ENCODE data around the gene ZNF736.
"Not testable (repeated sequence)": the region's sequence is repeated elsewhere in the genome, so short reads cannot be mapped to it uniquely, and the experiment has no call there.

Gene ZNF736

GRCh38 chr7:64313740-64314491 lies at the start of gene ZNF736:
TSS of gene ZNF736 (plus strand) at chr7:64313961. CDS start at chr7:64314151, 190 bp downstream.
- peak within 1 kb of the TSS; percentile 98 for H3K4me3 ChIP-seq (replicated peaks; ENCODE audit: low read depth, low read length)
- no peak for TF ChIP-seq CTCF (IDR thresholded peaks at IDR 0.05; ENCODE audit: low read length, missing control alignments)
- peak; percentile 94 for DNase-seq (ENCODE audit: low read depth)

DNA sequence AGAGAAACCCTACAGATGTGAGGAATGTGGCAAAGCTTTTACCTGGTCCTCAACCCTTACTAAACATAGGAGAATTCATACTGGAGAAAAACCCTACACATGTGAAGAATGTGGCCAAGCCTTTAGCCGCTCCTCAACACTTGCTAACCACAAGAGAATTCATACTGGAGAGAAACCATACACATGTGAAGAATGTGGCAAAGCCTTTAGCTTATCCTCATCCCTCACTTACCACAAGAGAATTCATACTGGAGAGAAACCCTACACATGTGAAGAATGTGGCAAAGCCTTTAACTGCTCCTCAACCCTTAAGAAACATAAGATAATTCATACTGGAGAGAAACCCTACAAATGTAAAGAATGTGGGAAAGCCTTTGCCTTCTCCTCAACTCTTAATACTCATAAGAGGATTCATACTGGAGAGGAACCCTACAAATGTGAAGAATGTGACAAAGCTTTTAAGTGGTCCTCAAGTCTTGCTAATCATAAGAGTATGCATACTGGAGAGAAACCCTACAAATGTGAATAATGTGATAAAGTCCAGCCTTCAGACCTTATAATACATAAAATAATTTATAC lies 47.3 kb upstream of the ZNF736 start:
- DNase-seq (ENCODE audit: low read depth), result no peak
- H3K4me3 ChIP-seq (replicated peaks; ENCODE audit: low read depth, low read length), result no peak overlapping the region
- no peak for TF ChIP-seq CTCF (IDR thresholded peaks at IDR 0.05; ENCODE audit: low read length, missing control alignments)

DNA sequence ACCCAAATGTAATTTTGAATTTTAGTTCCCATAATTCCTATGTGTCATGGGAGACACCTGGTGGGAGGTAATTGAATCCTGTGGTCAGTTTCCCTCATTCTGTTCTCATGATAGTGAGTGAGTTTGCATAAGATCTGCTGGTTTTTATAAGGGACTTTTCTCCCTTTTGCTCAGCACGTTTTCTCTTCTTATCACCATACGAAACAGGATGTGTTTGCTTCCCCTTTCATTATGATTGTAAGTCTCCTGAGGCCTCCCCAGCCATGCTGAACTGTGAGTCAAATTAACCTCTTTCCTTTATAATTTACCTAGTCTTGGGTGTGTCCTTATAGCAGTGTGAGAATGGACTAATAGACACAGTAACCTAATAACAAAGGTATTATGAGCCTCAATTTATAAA lies 36.1 kb upstream of the ZNF736 start:
- H3K4me3 ChIP-seq (replicated peaks; ENCODE audit: low read depth, low read length), result no peak overlapping the region
- DNase-seq (ENCODE audit: low read depth), result no peak
- no peak for TF ChIP-seq CTCF (IDR thresholded peaks at IDR 0.05; ENCODE audit: low read length, missing control alignments)

DNA sequence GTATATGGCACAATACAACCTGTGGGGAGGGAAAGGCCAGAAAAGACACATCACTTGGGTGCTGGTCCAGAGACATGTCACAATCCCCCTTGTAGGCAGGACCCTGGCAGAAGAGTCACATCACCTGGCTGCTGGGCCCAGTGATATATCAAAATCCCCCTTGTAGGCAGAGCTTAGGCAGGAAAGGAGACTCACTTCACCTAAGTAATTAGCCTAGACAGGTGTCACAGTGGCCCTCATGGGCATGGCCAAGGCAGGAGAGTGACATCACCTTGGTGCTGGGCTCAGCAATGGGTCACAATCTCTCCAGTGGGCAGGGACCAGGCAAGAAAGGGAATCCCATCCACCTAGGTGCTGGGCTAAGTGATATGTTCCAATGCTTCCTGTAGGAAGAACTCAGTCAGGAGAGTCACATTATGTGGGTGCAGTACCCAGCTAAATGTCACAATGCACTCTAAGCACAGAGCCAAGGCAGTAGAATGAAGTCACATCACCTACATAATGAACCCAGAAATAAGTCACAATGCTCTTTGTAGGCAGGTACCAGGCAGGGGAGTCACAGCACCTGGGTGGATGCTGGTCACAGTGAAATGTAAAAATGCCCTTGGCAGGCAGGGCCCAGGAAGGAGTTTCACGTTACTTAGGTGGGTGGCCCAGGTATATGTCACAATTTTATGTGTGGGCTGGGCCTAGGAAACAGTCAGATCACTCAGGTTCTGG lies 18.9 kb upstream of the ZNF736 start:
- DNase-seq (ENCODE audit: low read depth), result no peak
- no peak overlapping the region for H3K4me3 ChIP-seq (replicated peaks; ENCODE audit: low read depth, low read length)
- TF ChIP-seq CTCF (IDR thresholded peaks at IDR 0.05; ENCODE audit: low read length, missing control alignments), result no peak

DNA sequence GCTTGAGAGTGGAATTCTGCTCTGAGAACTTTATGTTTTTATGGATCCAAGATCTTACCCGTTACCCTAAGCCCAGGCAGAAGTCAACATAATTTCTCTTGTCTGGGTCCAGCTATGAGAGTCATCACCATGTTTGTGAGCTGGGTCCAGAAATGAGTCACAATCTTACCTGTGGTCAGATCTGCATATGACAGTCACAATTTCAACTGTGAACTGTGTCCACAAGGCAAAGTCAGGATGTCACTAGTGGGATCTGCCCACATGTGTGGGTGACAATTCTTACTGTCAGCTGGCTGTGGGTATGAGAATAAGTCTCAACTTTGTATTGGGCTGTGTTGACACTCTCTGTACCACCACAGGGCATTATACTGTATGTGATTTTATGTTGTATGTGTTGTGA lies 16.3 kb upstream of the ZNF736 start:
- H3K4me3 ChIP-seq (replicated peaks; ENCODE audit: low read depth, low read length); DNase-seq (ENCODE audit: low read depth): not testable (repeated sequence)

GRCh38 chr7:64300641-64301405 lies 12.9 kb upstream of the ZNF736 start:
- no peak for DNase-seq (ENCODE audit: low read depth)
- TF ChIP-seq CTCF (IDR thresholded peaks at IDR 0.05; ENCODE audit: low read length, missing control alignments), result no peak
- H3K4me3 ChIP-seq (replicated peaks; ENCODE audit: low read depth, low read length), result no peak overlapping the region

Measured in fibroblast of pulmonary artery (primary cell).